ENCODE data around the gene ENAM.
"Not testable (repeated sequence)": the region's sequence is repeated elsewhere in the genome, so short reads cannot be mapped to it uniquely, and the experiment has no call there.

Gene ENAM

GRCh38 chr4:70680934-70681333 is 52.4 kb downstream of the ENAM start:
- no peak for DNase-seq (ENCODE audit: low read depth)

GRCh38 chr4:70681704-70682103 is 53.2 kb downstream of the ENAM start:
- no peak for DNase-seq (ENCODE audit: low read depth)

- not testable (repeated sequence) for DNase-seq (ENCODE audit: low read depth)
Measured at GRCh38 chr4:70682142-70682541, 53.6 kb downstream of the ENAM start.

- DNase-seq (ENCODE audit: low read depth) = peak; percentile 9
Measured at GRCh38 chr4:70687392-70687791, 58.8 kb downstream of the ENAM start.

- DNase-seq (ENCODE audit: low read depth) = peak; percentile 96
Measured at GRCh38 chr4:70687821-70688794, 59.6 kb downstream of the ENAM start, which contains the start of gene UTP3. Gene UTP3 (plus strand): TSS chr4:70688532. CDS start chr4:70688678, 146 bp downstream.

- DNase-seq (ENCODE audit: low read depth) = peak; percentile 9
Measured at GRCh38 chr4:70688795-70689231, 60.3 kb downstream of the ENAM start.

GRCh38 chr4:70691661-70692060 is 63.1 kb downstream of the ENAM start:
- DNase-seq (ENCODE audit: low read depth) = no peak

GRCh38 chr4:70694633-70695032 is 66.1 kb downstream of the ENAM start:
- DNase-seq (ENCODE audit: low read depth) = not testable (repeated sequence)
